Keratinocyte (primary cell): Measurements from ENCODE around the gene ZNF142. TPM values are rescaled to one million over a fixed set of nuclear protein-coding genes. Genes with fewer than 3 reads are reported as not detected.

Source experiments
- DNase-seq: peaks from one replicate; pipeline ENCODE4 v3.0.0-alpha.2; 2011; ENCODE audit warnings: low read depth, missing footprints, low spot score
- FAIRE-seq: peaks from 2 replicates; lab custom pipeline; 2011; peaks lifted over from hg19 to GRCh38; lab: Jason Lieb, UNC
- H2AFZ ChIP-seq: 2 replicates; pipeline ENCODE4 v1.6.0; 2012; ENCODE audit warnings: low read length, control low read depth, inconsistent platforms; ENCODE audit not compliant: control insufficient read depth
- H3K27ac ChIP-seq: 2 replicates; pipeline ENCODE4 v1.5.1; 2011; ENCODE audit warnings: low read length; ENCODE audit not compliant: control insufficient read depth, insufficient read depth
- H3K27me3 ChIP-seq: 3 replicates; pipeline ENCODE4 v1.6.0; 2011; ENCODE audit warnings: low read length; ENCODE audit not compliant: control insufficient read depth, insufficient read depth; ENCODE audit errors: extremely low read depth
- H3K36me3 ChIP-seq, 2 experiments: 2 replicates in 1 of 2; 3 replicates in 1 of 2; pipeline ENCODE4 v1.5.1; 2011; ENCODE audit warnings: low read length in 2 of 2, mild to moderate bottlenecking in 1 of 2; ENCODE audit not compliant: control insufficient read depth in 2 of 2, insufficient read depth in 2 of 2; ENCODE audit errors: extremely low read depth in 1 of 2
- H3K4me1 ChIP-seq: 3 replicates; pipeline ENCODE4 v1.5.1; 2011; ENCODE audit warnings: low read length; ENCODE audit not compliant: control insufficient read depth, insufficient read depth; ENCODE audit errors: extremely low read depth
- H3K4me2 ChIP-seq: 3 replicates; pipeline ENCODE4 v1.6.0; 2011; ENCODE audit warnings: low read depth, low read length; ENCODE audit not compliant: control insufficient read depth, insufficient read depth; ENCODE audit errors: extremely low read depth
- H3K4me3 ChIP-seq, 3 experiments: fragments of 200-600 bp in 1 of 3; sonication (generic) in 1 of 3; 2 replicates in 2 of 3; 3 replicates in 1 of 3; pipeline ENCODE4 v1.5.1; 2011 to 2016; ENCODE audit warnings: low read length in 3 of 3, mild to moderate bottlenecking in 3 of 3, control low read depth in 2 of 3, inconsistent platforms in 1 of 3, low read depth in 1 of 3, mixed read lengths in 1 of 3, mixed run types in 1 of 3, moderate library complexity in 1 of 3; ENCODE audit not compliant: control insufficient read depth in 2 of 3, insufficient read depth in 2 of 3; ENCODE audit errors: extremely low read depth in 1 of 3
- H3K79me2 ChIP-seq: 2 replicates; pipeline ENCODE4 v1.6.0; 2012; ENCODE audit warnings: low read length; ENCODE audit not compliant: control insufficient read depth, insufficient read depth
- H3K9ac ChIP-seq: 3 replicates; pipeline ENCODE4 v1.6.0; 2011; ENCODE audit warnings: low read length; ENCODE audit not compliant: control insufficient read depth, insufficient read depth; ENCODE audit errors: extremely low read depth
- H3K9me1 ChIP-seq: 3 replicates; pipeline ENCODE4 v1.6.0; 2011; ENCODE audit warnings: low read length; ENCODE audit not compliant: control insufficient read depth, insufficient read depth; ENCODE audit errors: extremely low read depth
- H3K9me3 ChIP-seq: 2 replicates; pipeline ENCODE4 v1.5.1; 2012; ENCODE audit warnings: low read depth, low read length; ENCODE audit not compliant: control insufficient read depth
- H4K20me1 ChIP-seq: 3 replicates; pipeline ENCODE4 v1.6.0; 2011; ENCODE audit warnings: low read length; ENCODE audit not compliant: control insufficient read depth, insufficient read depth; ENCODE audit errors: extremely low read depth
- CTCF ChIP-seq, 3 experiments: IDR thresholded peaks in 1 of 3; conservative IDR thresholded peaks in 1 of 3; optimal IDR thresholded peaks in 1 of 3; 2 replicates in 2 of 3; 3 replicates in 1 of 3; pipeline versions ENCODE3 to v1.5.1; 2011; ENCODE audit warnings: low read length in 3 of 3, mild to moderate bottlenecking in 3 of 3, moderate library complexity in 2 of 3, control low read depth in 1 of 3, inconsistent platforms in 1 of 3; ENCODE audit not compliant: insufficient read depth in 2 of 3; ENCODE audit errors: extremely low read depth in 1 of 3
- EZH2 ChIP-seq: IDR thresholded peaks from one replicate; pipeline ENCODE4 v1.6.1; 2012; ENCODE audit warnings: inconsistent platforms, mild to moderate bottlenecking, low read length, moderate library complexity
- dilution Hi-C: fragments of 300-500 bp; cut with MboI; formaldehyde crosslinking; loops from one replicate; pipeline ENCODE4 v1.7.0; 2020; ENCODE audit warnings: low sequenced_read_pairs; ENCODE audit not compliant: extremely low pct_ligation_motif_present
- polyA plus RNA-seq, 5 experiments: library from polyadenylated mRNA; depleted of rRNA in 3 of 5; stranded (reverse) in 3 of 5; stranded (forward) in 1 of 5; unstranded in 1 of 5; fragments of >200 nt; gene quantifications; 1 replicate in 1 of 5; 2 replicates in 3 of 5; 3 replicates in 1 of 5; pipeline versions ENCODE4 v1.2.1 to v1.2.3, GENCODE V29; 2011 to 2012; ENCODE audit warnings: missing spikeins in 2 of 5, low read depth in 1 of 5, low replicate concordance in 1 of 5

ZNF142 gene
- polyA plus RNA-seq, 1 donor (not counting 4 experiments of a cell fraction or from before 2014, with no cell fraction given), result 4.5 TPM

- Histone ChIP-seq H3K79me2 (peaks cover 47% of the 10 kb centered on the region), H4K20me1 (peaks cover 2% of the 10 kb centered on the region), H2AFZ (peak overlapping the region; percentile 72), H3K9me1 (no peaks in the 10 kb centered on the region), H3K36me3 (peaks cover 38 to 41% of the 10 kb centered on the region in 2 experiments), H3K27ac (peak overlapping the region; percentile 66), H3K27me3 (no peaks in the 10 kb centered on the region), H3K4me1 (peaks cover 11% of the 10 kb centered on the region), H3K9me3 (no peaks in the 10 kb centered on the region), H3K9ac (peak overlapping the region; percentile 81), H3K4me3 (peak overlapping the region; percentile 79 to 95 (median 93)), H3K4me2 (peak overlapping the region; percentile 92)
- FAIRE-seq, result peak; percentile 51
- TF ChIP-seq EZH2 (no peak), CTCF (optimal IDR thresholded peaks at IDR 0.05 in 1 of 3, IDR thresholded peaks at IDR 0.05 in 1 of 3, conservative IDR thresholded peaks at IDR 0.05 in 1 of 3; ENCODE audit: extremely low read depth in 1 of 3, insufficient read depth in 2 of 3, low read length in 3 of 3) (no peak)
- dilution Hi-C loops, result no loop called here
- no peak for DNase-seq
Observed at GRCh38 chr2:218659988-218660358, 550 bp upstream of the ZNF142 start.

GRCh38 chr2:218658671-218659257 is 659 bp downstream of the ZNF142 start:
- peaks cover 11% of the 10 kb centered on the region for H3K4me1 ChIP-seq
- peaks cover 2% of the 10 kb centered on the region for H4K20me1 ChIP-seq
- dilution Hi-C loops, result no loop called here
- DNase-seq (no peak), FAIRE-seq (peak; percentile 83)
- H2AFZ ChIP-seq, result peak overlapping the region; percentile 72
- no peaks in the 10 kb centered on the region for H3K9me3 ChIP-seq
- H3K79me2 ChIP-seq, result peaks cover 47% of the 10 kb centered on the region
- H3K36me3 ChIP-seq, result peaks cover 32% of the 10 kb centered on the region in 2 experiments
- TF ChIP-seq CTCF (optimal IDR thresholded peaks at IDR 0.05 in 1 of 3, IDR thresholded peaks at IDR 0.05 in 1 of 3, conservative IDR thresholded peaks at IDR 0.05 in 1 of 3; ENCODE audit: extremely low read depth in 1 of 3, insufficient read depth in 2 of 3, low read length in 3 of 3) (peak; percentile 56 to 66 (median 63)), EZH2 (no peak)
- peak overlapping the region; percentile 79 to 95 (median 93) for H3K4me3 ChIP-seq
- H3K4me2 ChIP-seq, result peak overlapping the region; percentile 82
- H3K27ac ChIP-seq, result peak overlapping the region; percentile 66
- H3K9ac ChIP-seq, result peak overlapping the region; percentile 81
- H3K27me3 ChIP-seq, result no peaks in the 10 kb centered on the region
- H3K9me1 ChIP-seq, result no peaks in the 10 kb centered on the region
